Spleen (tissue), 7 donors: ENCODE data around the gene LGALS13.

Experiments used
- CTCF ChIP-seq, 11 experiments: fragments of 200-600 bp in 7 of 11; fragments of 450-650 bp in 4 of 11; sonication (generic) in 4 of 11; IDR thresholded peaks in 8 of 11; conservative IDR thresholded peaks in 3 of 11; 1 replicate in 7 of 11; 2 replicates in 4 of 11; pipeline versions ENCODE4 v1.4.0 to v1.8.0; 2016 to 2021; ENCODE audit warnings: antibody characterized with exemption in 11 of 11, inconsistent platforms in 4 of 11, mild to moderate bottlenecking in 1 of 11
- POLR2A ChIP-seq, 3 donors: fragments of 450-650 bp; IDR thresholded peaks; one replicate each; pipeline ENCODE4 v1.5.1; 2017; ENCODE audit warnings: antibody characterized with exemption in 3 of 3, mild to moderate bottlenecking in 1 of 3
- donor health status: DM: no; HTN: no; CAD: no; lungs with moderate emphysema.
- donor health status: DM: no; HTN: no; CAD: no.
- donor health status: DM: no; HTN: no; CAD: no.

- no peak for TF ChIP-seq POLR2A (IDR thresholded peaks at IDR 0.05)
- no peak for TF ChIP-seq CTCF (IDR thresholded peaks at IDR 0.05 in 8 of 11, conservative IDR thresholded peaks at IDR 0.05 in 3 of 11)
Observed at GRCh38 chr19:39643591-39643990, 41.3 kb downstream of the LGALS13 start.
